MM.1S (cell line): ENCODE measurements around the gene FIGLA.

Experiments used
- EZH2 ChIP-seq: fragments of 300-600 bp; sonication (generic); optimal IDR thresholded peaks from 2 replicates; pipeline ENCODE3; 2017; ENCODE audit warnings: low read depth, mild to moderate bottlenecking, antibody characterized with exemption, low read length, mixed read lengths
- TF ChIP-seq, protein P1 (sequence below): fragments of 300-600 bp; sonication (generic); IDR thresholded peaks from 2 replicates; pipeline ENCODE4 v1.5.1; 2016; ENCODE audit warnings: antibody characterized with exemption, low read length, mixed read lengths

DNA sequence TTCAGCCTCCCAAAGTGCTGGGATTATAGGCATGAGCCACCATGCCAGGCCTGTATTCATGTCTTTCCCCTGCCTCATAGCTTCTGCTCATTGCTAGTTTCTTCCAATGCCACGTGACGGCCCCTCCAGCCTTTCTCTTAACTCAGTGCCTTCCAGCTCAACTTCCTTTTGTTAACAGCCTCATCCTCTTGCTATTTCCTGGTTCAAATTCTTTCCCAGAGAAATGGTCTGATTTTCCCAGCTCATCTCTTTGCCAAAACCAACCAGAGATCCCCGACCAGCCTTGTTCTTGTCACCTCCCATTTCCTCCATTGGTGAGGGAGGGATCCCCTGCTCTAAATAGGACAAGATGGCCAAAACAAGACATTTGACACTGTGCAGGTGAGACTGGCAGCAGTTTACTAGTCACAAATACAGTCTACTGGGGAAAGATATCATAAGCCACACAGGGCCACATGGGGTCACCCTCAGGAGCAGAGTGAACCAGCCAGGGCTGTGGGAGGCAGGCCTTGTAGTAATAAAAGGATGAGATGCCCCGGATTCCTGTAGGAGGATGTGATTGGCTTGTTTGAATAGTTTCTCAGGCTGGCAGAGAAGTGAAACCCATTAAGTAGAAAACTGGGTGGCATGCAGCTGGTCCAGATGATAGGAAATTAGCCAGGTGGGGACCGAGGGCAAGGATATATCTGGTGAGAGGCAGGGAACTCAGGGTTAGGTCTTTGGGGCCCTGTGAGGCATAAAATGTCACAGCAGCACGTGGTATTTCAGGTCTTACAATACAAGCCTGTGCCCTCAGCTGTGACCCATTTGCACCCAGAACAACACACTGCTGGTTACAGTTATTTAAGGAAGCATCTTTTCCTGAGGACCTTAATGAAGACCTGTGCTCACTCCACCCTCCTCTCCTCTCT is 38.7 kb upstream of the FIGLA start:
- TF ChIP-seq, protein P1, sequence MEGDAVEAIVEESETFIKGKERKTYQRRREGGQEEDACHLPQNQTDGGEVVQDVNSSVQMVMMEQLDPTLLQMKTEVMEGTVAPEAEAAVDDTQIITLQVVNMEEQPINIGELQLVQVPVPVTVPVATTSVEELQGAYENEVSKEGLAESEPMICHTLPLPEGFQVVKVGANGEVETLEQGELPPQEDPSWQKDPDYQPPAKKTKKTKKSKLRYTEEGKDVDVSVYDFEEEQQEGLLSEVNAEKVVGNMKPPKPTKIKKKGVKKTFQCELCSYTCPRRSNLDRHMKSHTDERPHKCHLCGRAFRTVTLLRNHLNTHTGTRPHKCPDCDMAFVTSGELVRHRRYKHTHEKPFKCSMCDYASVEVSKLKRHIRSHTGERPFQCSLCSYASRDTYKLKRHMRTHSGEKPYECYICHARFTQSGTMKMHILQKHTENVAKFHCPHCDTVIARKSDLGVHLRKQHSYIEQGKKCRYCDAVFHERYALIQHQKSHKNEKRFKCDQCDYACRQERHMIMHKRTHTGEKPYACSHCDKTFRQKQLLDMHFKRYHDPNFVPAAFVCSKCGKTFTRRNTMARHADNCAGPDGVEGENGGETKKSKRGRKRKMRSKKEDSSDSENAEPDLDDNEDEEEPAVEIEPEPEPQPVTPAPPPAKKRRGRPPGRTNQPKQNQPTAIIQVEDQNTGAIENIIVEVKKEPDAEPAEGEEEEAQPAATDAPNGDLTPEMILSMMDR = no peak
- no peak for TF ChIP-seq EZH2
